ENCODE results near the gene ZNF670.

DNA sequence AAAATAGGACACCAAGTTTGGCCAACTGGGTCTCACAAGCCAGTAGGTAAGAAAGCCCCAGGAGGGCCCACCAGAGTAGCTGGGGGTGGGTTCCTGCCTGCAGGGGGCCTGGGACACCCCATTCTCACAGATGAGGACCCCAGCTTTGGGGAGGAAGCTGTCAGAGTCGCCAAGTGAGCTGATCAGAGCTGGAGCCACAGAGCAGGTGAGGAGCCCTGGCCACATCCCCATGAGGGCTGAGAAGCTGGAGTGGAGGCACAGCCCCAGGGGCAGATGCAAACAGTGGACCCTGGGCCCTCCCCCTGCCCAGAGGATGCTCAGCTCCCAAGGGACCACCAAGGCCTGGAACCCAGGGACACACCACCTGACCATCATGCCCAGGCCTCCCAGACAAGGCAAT lies 8.6 kb upstream of the ZNF670 start:
- no peak for TF ChIP-seq CTCF (IDR thresholded peaks at IDR 0.05; ENCODE audit: low read depth, low read length, missing input control)
- no peak for TF ChIP-seq EGR1 (IDR thresholded peaks at IDR 0.05; ENCODE audit: low read depth in 2 of 2)

Data from liver (tissue), 3 donors.